Measurements from ENCODE around the gene PCGF1. TPM values are rescaled to one million over a fixed set of nuclear protein-coding genes. Genes with fewer than 3 reads are reported as not detected.
A peak's percentile ranks its signal among the peaks of the same experiment; 100 is the strongest.

The PCGF1 gene
- total and polyA plus RNA-seq, 4 donors, result 3.3 to 12.5 (median 10.9) TPM

DNA sequence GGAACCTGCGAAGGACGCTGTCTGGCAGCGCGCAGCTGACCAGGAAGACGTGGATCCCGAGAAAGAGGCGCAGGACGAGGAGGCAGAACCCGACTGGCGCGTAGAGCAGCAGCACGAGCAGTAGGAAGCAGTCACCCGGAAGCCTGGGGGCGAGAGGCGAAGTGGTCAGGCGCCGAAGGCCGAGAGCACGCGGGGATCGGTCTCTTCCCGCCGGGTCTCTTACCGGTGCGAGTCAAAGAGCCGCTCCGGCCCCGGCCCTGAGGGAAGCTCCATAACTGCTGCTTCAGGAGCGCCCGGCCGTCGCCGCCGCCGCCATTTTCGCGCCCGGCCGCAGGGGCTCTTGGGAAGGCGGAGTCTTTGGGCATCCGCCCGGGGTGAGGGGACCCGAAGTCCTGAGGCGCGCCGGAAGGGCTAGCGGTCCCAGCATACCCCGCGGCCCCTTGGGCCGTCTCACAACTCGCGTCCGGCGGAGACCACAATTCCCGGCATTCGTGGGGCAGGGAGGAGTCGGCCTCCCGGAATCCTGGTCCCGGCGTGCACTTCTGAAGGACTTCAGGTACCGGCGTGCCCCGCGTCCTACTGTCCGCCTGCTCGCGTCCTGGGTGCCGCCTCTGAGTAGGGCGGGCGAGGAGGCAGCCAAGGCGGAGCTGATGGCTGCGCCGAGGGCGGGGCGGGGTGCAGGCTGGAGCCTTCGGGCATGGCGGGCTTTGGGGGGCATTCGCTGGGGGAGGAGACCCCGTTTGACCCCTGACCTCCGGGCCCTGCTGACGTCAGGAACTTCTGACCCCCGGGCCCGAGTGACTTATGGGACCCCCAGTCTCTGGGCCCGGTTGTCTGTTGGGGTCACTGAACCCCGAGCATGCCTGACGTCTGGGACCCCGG, 22.1 kb upstream of the PCGF1 start, which contains the start of the genes AUP1 and HTRA2 (continued):
- TF ChIP-seq NR2F2 (IDR thresholded peaks at IDR 0.05), result peak; percentile 73
- TF ChIP-seq GABPA (IDR thresholded peaks at IDR 0.05 in 1 of 2, conservative IDR thresholded peaks at IDR 0.05 in 1 of 2), result peak; percentile 67 to 96
- TF ChIP-seq FOXA1 (IDR thresholded peaks at IDR 0.05), result peak; percentile 76
- TF ChIP-seq HNF4G (IDR thresholded peaks at IDR 0.05), result no peak
- TF ChIP-seq YY1 (IDR thresholded peaks at IDR 0.05), result peak; percentile 99
- peak; percentile 46 for TF ChIP-seq TAF1 (conservative IDR thresholded peaks at IDR 0.05)
- TF ChIP-seq, protein P1, sequence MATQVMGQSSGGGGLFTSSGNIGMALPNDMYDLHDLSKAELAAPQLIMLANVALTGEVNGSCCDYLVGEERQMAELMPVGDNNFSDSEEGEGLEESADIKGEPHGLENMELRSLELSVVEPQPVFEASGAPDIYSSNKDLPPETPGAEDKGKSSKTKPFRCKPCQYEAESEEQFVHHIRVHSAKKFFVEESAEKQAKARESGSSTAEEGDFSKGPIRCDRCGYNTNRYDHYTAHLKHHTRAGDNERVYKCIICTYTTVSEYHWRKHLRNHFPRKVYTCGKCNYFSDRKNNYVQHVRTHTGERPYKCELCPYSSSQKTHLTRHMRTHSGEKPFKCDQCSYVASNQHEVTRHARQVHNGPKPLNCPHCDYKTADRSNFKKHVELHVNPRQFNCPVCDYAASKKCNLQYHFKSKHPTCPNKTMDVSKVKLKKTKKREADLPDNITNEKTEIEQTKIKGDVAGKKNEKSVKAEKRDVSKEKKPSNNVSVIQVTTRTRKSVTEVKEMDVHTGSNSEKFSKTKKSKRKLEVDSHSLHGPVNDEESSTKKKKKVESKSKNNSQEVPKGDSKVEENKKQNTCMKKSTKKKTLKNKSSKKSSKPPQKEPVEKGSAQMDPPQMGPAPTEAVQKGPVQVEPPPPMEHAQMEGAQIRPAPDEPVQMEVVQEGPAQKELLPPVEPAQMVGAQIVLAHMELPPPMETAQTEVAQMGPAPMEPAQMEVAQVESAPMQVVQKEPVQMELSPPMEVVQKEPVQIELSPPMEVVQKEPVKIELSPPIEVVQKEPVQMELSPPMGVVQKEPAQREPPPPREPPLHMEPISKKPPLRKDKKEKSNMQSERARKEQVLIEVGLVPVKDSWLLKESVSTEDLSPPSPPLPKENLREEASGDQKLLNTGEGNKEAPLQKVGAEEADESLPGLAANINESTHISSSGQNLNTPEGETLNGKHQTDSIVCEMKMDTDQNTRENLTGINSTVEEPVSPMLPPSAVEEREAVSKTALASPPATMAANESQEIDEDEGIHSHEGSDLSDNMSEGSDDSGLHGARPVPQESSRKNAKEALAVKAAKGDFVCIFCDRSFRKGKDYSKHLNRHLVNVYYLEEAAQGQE (IDR thresholded peaks at IDR 0.05), result peak; percentile 87
- TF ChIP-seq, protein P2, sequence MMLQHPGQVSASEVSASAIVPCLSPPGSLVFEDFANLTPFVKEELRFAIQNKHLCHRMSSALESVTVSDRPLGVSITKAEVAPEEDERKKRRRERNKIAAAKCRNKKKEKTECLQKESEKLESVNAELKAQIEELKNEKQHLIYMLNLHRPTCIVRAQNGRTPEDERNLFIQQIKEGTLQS (IDR thresholded peaks at IDR 0.05), result no peak
- no peak for TF ChIP-seq FOXA2 (IDR thresholded peaks at IDR 0.05)

DNA sequence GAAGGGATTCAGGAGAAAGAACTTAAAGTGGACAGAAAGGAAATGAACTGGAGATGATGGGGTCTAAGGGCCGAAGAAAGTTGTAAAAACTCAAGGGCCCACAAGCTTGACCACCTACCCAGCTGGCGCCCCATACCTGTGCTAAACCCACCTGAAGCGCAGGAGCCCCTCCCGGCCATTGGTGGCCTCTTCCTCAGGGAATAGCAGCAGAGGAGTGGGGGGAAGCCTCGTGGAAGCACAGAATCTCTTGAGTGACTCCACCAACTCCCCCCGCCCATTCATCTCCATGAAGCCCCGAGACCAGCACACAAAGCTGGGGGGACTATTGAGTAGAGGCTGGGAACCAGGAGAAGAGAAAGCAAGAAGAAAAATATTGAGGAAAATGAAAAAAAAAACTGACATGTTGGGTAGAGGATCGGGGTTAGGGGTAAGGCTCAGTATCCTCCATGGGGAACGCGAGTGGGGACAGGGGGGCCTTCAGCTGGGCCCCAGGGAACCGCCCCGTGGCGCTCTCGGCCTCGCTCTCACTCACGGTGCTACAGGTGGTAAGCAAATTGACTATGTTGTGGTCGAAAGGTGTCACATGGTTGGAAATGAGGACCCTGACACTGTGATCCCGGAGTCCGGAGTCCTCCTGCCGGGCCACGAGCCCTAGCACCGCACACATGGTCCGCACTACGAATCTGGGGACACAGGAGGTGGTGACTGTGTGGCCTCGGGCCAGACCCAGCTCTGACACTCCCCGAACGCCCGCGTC, 21.3 kb upstream of the PCGF1 start:
- H3K4me1 ChIP-seq (ENCODE audit: control insufficient read depth in 4 of 4, insufficient read depth in 4 of 4, low read length in 3 of 4), result peaks cover 8 to 26% (median 19%) of the 10 kb centered on the region in 4 donors
- H3K27me3 ChIP-seq (ENCODE audit: control insufficient read depth in 4 of 4, insufficient read depth in 4 of 4, low read length in 3 of 4), result no peaks in the 10 kb centered on the region
- WGBS, result 16% methylated on average over 29 of the region's 29 CpGs
- H3K4me3 ChIP-seq (ENCODE audit: low read depth in 1 of 3, low read length in 3 of 3), result peak overlapping the region; percentile 67 to 100 (median 97)
- H3K27ac ChIP-seq (ENCODE audit: low read depth in 1 of 2, low read length in 2 of 2), result peak overlapping the region; percentile 80 to 85
- no peaks in the 10 kb centered on the region for H3K9me3 ChIP-seq (ENCODE audit: control insufficient read depth in 4 of 4, low read length in 3 of 4)
- peak overlapping the region; percentile 74 to 86 for H3K9ac ChIP-seq (ENCODE audit: low read depth in 1 of 2, low read length in 2 of 2)
- TF ChIP-seq HNF4A (conservative IDR thresholded peaks at IDR 0.05), result peak; percentile 38 to 61
- TF ChIP-seq RXRA (IDR thresholded peaks at IDR 0.05), result no peak
- peaks cover 9 to 26% (median 17%) of the 10 kb centered on the region in 4 donors for H3K36me3 ChIP-seq (ENCODE audit: control insufficient read depth in 4 of 4, insufficient read depth in 3 of 4, low read depth in 1 of 4, low read length in 3 of 4)
- no peak for DNase-seq (ENCODE audit: low spot score)

DNA sequence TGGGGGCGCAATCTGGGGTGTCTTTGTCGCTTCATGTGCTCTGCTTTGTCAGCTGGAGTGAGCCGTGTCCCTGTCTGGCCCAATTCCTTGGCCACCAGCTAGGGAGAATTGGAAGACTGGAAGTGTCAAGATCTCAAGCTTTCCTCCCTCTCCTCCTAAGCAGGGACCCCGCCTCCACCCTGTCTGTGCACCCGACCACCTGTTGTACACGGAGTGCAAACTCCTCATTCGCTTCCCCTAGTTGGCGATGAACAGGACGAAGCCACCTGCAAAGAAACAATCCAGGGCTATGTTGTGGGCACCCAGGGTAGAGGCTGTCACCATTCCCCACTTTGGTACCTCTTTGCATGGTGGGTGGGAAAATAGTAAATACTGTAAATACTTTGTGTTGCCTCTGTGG, 20.2 kb upstream of the PCGF1 start:
- no peak overlapping the region for H3K4me3 ChIP-seq (ENCODE audit: low read depth in 1 of 3, low read length in 3 of 3)
- no peak for DNase-seq (ENCODE audit: low spot score)
- H3K9me3 ChIP-seq (ENCODE audit: control insufficient read depth in 4 of 4, low read length in 3 of 4), result no peaks in the 10 kb centered on the region
- H3K4me1 ChIP-seq (ENCODE audit: control insufficient read depth in 4 of 4, insufficient read depth in 4 of 4, low read length in 3 of 4), result peaks cover 8 to 26% (median 19%) of the 10 kb centered on the region in 4 donors
- H3K9ac ChIP-seq (ENCODE audit: low read depth in 1 of 2, low read length in 2 of 2), result no peak overlapping the region
- H3K27me3 ChIP-seq (ENCODE audit: control insufficient read depth in 4 of 4, insufficient read depth in 4 of 4, low read length in 3 of 4), result no peaks in the 10 kb centered on the region
- peaks cover 9 to 20% (median 17%) of the 10 kb centered on the region in 4 donors for H3K36me3 ChIP-seq (ENCODE audit: control insufficient read depth in 4 of 4, insufficient read depth in 3 of 4, low read depth in 1 of 4, low read length in 3 of 4)
- TF ChIP-seq FOXA2 (IDR thresholded peaks at IDR 0.05) (no peak), RXRA (IDR thresholded peaks at IDR 0.05) (no peak), GABPA (IDR thresholded peaks at IDR 0.05 in 1 of 2, conservative IDR thresholded peaks at IDR 0.05 in 1 of 2) (no peak)
- WGBS, result 96% methylated on average over 9 of the region's 9 CpGs
- H3K27ac ChIP-seq (ENCODE audit: low read depth in 1 of 2, low read length in 2 of 2), result no peak overlapping the region
